Measurements from ENCODE around the gene ZNF592.

Gene ZNF592

DNA sequence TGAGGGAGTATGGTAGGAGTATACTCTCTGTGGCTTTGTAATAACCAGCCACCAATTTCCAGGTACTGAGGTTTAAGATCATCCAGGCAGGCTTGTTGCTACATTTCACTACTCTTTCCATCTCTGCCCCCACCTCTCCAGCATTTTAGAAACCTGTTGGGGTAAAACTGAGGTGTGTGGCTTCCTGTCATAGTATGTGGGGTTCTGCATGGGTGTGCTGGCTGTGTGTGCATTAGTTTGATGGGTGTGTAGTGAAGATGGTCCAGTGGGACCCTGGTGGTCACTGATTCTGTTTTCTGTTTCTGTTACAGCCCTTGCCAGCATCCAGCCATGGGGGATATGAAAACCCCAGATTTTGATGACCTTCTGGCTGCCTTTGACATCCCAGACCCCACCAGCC is 34.0 kb downstream of the ZNF592 start:
- DNase-seq: no peak

DNA sequence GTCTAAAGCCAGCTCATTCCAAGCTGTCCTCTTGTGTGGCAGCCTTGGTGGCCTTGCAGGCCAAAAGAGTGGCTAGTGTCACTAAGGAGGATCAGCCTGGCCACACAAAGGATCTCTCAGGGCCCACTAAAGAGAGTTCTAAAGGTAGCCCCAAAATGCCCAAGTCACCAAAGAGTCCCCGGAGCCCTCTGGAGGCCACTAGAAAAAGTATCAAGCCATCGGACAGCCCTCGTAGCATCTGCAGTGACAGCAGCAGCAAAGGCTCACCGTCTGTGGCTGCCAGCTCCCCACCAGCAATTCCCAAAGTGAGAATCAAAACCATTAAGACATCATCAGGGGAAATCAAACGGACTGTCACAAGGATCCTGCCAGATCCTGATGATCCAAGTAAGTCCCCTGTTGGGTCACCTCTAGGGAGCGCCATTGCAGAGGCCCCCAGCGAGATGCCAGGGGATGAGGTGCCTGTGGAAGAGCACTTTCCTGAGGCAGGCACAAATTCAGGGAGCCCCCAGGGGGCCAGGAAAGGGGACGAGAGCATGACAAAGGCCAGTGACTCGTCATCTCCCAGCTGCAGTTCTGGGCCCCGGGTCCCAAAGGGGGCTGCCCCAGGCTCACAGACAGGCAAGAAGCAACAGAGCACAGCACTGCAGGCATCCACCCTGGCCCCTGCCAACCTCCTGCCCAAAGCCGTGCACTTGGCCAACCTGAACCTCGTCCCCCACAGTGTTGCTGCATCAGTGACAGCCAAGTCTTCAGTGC is 35.3 kb downstream of the ZNF592 start:
- no peak for DNase-seq

DNA sequence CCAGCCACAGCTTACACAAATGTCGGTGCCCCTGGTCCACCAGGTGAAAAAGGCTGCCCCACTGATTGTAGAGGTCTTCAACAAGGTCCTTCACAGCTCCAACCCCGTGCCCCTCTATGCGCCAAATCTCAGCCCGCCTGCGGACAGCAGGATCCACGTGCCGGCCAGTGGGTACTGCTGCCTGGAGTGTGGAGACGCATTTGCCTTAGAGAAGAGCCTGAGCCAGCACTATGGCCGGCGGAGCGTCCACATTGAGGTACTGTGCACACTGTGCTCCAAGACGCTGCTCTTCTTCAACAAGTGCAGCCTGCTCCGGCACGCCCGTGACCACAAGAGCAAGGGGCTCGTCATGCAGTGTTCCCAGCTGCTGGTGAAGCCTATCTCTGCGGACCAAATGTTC is 35.9 kb downstream of the ZNF592 start:
- no peak for DNase-seq

DNA sequence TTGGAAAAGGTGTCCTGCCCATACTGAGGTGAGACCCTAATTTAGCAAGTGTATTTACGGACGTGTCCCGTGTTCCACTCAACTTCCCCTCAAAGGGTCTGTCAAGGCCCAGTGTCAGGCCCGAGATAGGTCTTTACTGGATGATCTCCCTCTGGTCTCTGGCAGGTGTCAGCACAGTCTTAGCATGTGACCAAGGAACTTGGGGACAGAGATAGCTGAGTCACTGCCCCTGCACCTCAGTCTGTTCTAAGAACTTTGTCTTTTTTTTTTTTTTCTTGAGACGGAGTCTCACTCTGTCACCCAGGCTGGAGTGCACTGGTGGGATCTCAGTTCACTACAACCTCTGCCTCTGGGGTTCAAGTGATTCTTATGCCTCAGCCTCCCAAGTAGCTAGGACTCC is 36.7 kb downstream of the ZNF592 start:
- DNase-seq: no peak

DNA sequence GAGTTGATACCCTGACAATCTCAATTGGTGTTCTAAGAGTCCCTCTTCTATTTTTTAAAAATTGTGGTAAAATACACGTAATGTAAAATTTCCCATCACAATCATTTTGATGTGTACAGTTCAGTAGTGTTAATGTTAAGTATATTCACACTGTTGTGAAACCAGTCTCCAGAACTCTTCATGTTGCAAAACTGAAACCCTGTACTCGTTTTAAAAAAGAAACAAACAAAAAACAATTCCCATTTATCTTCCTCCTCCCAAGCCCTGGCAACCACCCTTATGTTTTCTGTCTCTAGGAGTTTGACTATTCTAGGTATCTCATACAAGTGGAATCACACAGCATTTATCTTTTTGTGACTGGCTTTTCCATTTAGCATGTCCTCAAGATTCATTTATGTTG is 40.1 kb downstream of the ZNF592 start:
- no peak for DNase-seq

DNA sequence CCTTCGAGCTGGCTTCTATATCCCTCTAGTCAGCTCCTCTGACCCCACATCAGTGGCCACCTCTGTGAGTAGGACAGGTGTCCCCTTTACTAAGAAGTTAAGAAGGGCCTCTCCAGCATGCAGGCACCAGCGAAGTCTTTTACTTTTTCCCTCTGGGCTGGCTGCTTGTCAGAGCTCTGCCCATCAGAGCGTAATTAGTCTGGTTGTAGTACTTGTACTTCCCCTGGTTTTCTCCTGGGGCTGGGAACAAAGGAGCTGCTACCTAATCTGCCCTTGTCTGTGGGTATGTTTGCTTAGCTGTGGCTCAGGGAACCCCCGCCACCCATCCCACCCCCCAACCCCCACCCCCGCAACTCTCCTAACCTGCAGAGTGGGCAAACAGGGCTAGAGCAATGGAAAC is 41.4 kb downstream of the ZNF592 start:
- no peak for DNase-seq

DNA sequence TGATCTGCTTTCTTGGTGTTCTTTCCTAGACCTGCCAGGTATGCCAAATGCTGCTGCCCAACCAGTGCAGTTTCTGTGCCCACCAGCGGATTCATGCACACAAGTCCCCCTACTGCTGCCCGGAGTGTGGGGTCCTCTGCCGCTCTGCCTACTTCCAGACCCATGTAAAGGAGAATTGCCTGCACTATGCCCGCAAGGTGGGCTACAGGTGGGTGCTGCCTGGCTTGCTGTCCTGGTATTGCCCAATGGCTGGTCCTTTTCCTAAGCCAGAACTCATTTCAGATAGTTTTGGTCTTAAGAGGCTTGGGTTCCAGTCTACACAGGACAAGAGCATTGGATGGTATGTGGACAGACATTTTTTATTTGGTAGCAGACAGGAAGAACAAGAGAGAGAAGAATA is 42.3 kb downstream of the ZNF592 start:
- DNase-seq: no peak

DNA sequence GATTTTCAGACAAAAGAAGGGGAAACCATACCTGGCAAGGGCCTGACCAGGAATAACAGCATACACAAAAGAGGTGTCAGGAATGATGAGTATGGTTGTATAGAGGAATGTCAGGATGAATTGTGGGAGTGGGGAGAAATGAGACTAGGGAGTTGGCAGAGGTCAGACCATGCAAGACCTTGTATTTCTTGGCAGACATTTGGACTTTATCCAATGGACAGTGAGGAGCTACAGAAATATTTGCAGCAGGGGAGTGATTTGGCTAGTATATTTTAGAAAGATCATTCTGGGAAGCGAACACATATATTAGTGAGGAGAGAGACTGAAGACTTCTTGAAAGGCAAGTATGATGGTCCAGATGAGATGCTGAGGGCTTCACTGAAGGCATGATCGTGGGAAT is 43.4 kb downstream of the ZNF592 start:
- DNase-seq: no peak

DNA sequence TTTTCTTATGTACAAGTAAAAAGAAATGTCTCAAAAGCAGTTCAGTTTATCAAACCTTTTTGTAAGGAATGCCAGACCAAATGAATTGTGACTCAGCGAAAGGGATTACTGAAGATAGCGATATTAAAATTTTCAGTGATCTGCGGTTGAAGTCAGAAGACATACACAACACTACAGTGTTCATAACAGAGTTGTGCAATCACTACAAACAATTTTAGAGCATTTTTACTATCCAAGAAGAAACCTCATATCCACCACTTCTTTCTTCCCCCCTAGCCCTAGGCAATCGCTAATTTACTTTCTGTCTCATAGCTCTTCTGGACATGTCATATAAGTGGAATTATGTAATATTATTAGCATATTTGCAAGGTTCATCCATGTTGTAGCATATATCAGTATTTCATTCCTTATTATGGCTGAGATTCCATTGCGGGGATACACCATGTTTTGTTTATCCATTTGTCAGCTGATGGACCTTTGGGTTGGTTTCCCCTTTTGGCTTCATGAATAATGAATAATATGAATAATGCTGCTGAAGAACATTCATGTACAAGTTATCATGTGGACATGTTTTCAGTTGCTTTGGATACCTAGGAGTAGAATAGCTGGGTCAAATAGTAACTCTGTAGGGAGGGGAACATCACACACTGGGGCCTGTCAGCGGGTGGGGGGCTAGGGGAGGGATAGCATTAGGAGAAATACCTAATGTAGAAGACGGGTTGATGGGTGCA is 45.2 kb downstream of the ZNF592 start:
- DNase-seq: no peak

DNA sequence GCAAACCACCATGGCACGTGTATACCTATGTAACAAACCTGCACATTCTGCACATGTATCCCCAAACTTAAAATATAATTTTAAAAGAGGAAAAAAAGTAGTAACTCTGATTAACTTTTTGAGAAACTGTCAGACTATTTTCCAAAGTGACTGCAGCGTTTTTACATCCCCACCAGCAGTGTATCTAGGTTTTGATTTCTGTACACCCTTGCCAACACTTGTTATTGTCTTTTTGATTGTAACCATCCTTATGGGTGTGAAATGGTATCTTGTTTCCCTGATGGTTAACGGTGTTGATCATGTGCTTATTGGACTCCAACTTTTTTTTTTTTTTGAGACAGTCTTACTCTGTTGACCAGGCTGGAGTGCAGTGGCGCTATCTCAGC is 45.8 kb downstream of the ZNF592 start:
- DNase-seq: no peak

DNA sequence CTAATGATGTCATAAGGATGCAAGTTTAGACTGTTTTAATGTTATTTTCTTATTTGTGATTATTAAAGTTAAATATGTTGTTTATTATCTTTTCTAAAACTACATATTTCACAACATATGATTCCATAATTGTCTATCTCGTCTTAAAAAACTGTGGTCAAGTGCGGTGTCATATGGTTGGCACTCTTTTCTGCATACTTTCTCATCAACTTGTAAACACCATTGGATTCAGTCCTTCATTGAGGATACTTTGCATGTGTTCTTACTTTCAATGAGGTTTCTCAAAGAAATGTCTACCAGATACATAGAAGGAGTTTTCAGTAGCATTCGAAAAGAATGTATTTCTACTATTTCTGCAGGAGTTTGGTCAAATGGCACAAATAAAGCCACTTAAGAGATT is 46.8 kb downstream of the ZNF592 start:
- no peak for DNase-seq

DNA sequence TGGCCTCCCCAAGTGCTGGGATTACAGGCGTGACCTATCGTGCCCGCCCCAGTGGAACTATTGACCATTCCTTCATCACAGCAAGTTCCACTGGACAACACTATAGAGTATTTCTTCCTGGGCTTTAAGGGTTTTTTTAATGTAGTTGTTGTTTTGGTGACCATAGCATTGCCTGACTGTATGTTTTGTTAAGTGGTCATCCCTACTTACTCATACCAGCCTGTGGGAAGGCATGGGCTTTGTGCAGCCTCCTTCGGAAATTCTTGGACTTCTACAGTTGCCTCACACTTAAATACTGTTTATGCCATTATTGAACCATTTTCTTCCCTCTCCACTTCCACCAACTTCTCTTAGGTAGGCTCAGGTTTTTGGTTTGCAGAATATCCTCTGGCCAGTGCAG is 48.8 kb downstream of the ZNF592 start:
- no peak for DNase-seq

DNA sequence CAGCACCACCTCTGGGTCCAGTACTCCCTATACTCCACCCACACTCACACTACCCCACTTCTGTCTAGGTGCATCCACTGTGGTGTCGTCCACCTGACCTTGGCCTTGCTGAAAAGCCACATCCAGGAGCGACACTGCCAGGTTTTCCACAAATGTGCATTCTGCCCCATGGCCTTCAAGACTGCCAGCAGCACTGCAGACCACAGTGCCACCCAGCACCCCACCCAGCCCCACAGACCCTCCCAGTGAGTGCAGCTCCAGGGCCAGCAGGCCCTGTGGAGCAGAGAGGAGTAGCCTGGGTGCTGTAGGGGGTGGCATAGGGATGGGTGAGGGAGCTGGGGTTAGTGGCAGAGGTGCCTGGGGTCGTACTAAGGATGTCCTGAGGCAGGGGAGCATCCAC is 49.4 kb downstream of the ZNF592 start:
- DNase-seq: no peak

DNA sequence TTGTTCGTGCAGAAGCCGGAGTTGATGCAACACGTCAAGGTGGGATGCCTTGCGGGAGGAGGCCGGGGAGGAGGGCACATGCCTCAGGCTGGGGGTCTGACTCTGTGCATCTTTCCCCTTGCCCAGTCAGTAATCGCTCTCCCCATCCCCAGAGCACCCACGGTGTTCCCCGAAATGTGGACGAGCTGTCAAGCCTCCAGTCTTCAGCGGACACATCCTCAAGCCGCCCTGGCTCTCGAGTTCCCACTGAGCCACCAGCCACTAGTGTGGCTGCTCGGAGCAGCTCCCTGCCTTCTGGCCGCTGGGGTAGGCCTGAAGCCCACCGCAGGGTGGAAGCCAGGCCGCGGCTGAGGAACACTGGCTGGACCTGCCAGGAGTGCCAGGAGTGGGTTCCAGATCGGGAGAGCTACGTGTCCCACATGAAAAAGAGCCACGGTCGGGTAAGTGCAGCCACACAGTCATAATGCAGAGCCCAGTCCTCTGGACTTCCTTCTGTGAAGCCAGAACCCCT is 50.1 kb downstream of the ZNF592 start:
- no peak for DNase-seq

DNA sequence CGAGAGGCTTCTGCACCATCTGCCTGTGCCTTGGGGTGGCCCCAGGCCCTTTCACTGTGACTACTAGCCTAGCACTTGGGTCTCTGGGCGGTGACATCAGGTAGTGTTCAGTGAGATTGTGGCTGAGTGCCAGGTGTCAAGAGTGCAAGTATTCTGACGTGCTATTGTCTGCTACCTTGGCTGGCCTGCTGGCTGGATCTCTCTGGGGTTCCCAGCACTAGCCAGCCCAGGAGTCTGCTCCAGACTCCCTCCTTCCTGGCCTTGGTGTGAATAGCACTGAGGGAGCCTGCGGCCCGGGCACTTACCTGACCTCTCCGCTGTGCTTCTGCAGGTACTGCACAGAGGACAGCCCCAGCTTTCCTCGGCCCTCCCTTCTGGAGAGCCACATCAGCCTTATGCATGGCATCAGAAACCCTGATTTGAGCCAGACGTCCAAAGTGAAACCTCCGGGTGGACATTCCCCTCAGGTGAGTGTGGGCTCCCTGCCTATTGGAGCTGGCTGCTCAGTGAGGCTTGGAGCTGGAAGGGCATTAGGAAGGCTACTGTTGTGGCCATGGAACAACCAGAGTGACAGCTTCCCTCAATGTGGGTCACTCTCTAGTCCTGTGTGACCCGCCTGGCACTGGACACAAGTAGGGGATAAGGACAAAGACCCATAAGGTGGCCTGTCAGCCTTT is 51.3 kb downstream of the ZNF592 start:
- no peak for DNase-seq

DNA sequence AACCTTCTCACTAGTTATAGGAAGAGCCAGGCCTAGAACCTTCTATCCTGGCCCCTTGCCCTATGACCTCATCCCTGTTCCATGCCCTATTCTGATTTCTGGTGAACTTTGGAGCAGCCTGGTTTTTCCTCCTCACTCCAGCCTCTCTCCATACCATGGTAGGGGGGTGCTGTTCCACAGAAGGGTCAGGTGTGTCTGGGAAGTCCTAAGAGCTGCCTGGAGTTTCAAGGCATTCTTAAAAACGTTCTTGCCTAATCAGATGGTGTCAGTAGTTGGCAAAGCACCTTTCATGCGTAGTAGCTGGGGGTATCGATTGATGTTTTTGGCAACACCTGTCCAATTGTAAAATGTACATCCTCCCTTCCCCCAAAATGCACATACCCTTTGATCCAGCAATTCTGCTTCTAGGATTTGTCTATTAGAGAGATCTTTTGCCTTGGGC is 52.0 kb downstream of the ZNF592 start:
- DNase-seq: no peak

DNA sequence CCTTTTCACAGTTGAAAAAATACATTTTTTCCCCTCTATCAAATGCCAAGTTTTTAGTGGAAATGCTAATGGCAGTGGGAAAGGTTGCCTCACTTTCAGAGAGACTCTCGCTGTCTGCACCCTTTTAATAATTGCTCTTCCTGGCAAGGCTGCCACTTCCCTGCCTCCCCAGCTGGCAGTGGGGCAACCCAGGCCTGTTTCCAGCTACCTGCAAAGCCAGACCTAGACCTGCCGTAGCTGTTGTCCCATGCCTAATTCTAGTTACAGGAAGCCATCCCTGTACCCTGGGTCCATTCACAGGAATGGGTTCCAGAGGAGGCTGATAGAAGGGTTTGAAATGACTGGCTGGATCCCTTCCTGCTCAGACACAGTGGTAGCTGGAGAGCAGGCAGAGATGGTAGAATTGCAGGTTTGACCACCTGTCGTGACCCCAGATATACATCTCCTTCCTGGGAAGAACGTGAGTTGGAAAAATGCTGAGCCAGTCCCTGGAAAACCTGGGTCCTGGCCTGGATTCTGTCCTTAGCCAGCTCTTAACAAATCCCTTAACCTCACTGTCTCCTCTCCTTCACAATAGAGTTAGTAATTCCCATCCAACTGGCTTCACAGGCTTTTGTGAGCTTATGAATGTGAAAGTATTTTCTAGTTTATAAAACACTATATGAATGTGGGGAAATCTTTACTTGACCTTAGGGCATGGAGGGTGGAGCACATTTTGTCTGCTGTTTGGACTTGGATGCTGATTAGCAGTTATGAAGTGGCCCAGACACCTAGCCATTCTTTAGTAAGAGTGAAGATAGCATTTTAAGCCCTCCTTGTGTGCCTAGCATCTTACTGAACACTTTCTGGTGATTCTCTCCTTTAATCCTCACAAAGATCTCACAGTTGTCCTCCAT is 55.9 kb downstream of the ZNF592 start:
- DNase-seq: no peak

DNA sequence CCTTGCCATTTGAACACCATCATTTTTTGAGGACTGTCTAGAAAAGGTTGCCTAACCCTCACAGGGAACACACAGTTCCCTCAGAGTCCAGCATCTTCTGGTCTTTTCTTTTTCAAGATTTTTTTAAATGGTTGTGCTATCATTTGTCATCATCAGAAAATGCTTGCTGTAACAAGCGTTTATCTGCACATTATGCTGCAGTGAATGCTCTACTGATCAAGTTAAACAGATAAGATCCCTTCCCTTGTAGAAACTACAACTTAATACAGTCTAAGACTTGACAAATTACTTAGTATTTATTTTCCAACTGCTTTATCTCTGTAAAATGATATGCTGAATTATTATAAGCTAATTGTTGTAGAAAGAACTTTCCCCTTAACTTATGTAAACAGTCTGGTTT is 56.8 kb downstream of the ZNF592 start:
- DNase-seq: no peak

DNA sequence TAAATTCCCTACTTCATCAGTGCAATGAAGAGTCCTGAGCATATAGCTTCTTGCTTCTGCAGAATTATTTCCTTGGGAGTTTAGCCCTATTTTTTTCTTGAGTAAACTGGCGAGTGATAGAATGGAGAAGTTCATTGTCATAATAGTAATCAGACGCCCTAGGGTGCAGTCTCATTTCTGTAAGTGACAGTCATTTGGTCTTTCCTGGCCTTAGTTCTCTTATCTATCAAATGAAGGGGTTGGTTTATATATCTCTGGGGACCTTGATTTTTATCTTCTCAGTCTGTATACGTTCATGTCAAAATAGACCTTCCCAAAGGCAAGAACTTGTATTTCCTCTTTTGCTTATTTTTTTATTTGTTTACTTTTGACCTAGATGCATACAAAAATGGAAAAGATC is 58.8 kb downstream of the ZNF592 start:
- no peak for DNase-seq

DNA sequence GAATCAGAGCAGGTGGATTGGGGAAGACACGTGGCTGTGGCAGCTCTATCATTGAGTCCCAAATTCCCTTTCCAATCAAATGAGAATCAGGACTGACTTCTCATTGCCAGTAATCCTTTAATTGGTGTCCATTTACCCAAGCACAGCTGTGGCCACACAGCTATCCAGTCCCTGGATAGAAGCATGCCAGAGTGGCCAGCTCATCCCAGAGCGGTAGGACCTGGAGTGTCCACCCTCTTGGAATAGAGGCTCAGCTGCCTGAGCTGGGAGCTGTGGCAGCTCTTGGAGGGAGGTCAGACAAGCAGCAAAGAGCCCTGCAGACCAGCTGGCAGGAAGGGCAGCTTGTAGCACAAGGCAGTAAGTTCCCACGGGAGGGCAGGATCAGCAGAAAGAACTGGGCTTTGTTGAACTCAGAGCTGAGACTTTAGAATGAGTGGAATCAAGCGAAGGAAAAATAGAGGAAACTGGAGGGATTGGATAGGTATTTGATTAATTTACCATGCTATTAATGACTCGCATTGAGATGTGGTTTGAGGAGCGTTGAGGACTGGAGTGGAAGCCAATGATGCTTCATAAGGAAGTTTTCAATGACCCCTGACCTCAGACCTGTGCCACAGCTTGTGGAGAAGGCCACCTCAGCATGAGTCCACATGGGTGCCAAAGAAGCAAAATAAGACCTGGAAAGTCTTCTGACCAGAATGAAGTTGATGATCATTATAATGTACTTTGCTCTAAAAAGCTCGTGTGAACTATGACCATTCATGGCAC is 61.9 kb downstream of the ZNF592 start:
- DNase-seq: no peak

DNA sequence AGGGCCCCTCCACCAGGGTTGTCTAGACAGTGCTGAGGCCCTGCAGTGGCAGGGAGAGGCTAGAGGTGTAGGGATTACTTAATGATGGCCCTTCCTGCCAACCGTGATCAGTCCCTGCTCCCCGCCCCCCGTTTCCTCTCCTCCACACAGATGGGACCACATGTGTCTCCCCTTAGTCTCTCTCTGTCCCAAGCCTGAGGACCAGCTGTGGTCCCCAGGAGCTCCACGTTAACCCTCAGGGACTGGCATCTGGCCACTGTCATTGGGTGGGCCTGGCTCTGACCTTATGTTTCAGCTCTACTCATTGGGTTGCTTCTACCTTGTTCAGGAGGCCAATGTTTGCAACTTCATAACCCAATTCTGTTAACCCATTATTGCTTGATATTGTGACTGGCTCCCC is 62.8 kb downstream of the ZNF592 start:
- DNase-seq: no peak

DNA sequence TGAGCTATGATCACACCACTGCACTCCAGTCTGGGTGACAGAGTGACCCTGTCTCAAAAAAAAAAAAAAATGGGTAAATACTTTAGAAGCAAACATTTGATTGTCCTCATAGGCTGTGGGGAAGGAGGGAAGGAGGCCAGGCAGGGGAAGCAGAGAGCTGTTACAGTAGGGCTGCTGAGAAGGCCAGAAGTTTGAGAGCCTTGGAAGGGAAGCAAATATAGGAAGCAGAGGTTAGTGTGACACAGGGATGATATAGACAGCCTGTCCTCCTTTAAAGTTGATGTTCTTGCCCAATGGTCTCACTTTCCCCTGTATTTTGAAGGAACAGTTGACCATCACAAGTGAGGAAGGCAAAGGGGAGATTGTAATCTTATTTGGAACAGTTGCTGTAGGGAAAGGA is 63.4 kb downstream of the ZNF592 start:
- DNase-seq: no peak

All from OCI-M1 (cell line).